Endothelial cell of umbilical vein (primary cell): Measurements from ENCODE around the gene MTG2. TPM values are rescaled to one million over a fixed set of nuclear protein-coding genes. Genes with fewer than 3 reads are reported as not detected.

Source experiments
- BruUV-seq: library from RNA; stranded (reverse); fragments of 400-500 nt; replicated peaks from 2 replicates; lab custom pipeline; 2021; lab: Mats Ljungman, UMichigan
- CTCF ChIA-PET: fragments of 300-600, 350-600 bp; sonication (Branson Sonifier 250); formaldehyde crosslinking; loops from one replicate; lab custom pipeline; 2021; ENCODE audit warnings: antibody characterized with exemption, inconsistent platforms; lab: Charles Lee
- POLR2A ChIA-PET: fragments of 300-600, 350-600 bp; sonication (Branson Sonifier 250); formaldehyde crosslinking; loops from one replicate; lab custom pipeline; 2021; ENCODE audit warnings: antibody characterized with exemption, inconsistent platforms; lab: Charles Lee
- DNase-seq: peaks from one replicate; pipeline ENCODE4 v3.0.0-alpha.2; 2011; ENCODE audit warnings: low read depth, low spot score
- FAIRE-seq: peaks from 2 replicates; lab custom pipeline; 2011; peaks lifted over from hg19 to GRCh38; lab: Jason Lieb, UNC
- H2AFZ ChIP-seq: 2 replicates; pipeline ENCODE4 v1.6.0; 2012; ENCODE audit warnings: low read depth, low read length, control low read depth, inconsistent platforms
- H3K27ac ChIP-seq: 2 replicates; pipeline ENCODE4 v1.5.1; 2011; ENCODE audit warnings: low read depth, mild to moderate bottlenecking, control low read depth, low read length, moderate library complexity; ENCODE audit not compliant: insufficient read depth
- H3K27me3 ChIP-seq, 2 experiments: 2 replicates each; pipeline versions ENCODE4 v1.6.0 to v1.6.1; 2011; ENCODE audit warnings: low read length in 2 of 2, mixed read lengths in 1 of 2; ENCODE audit not compliant: control insufficient read depth in 2 of 2, insufficient read depth in 2 of 2
- H3K36me3 ChIP-seq, 2 experiments: 2 replicates in 1 of 2; 3 replicates in 1 of 2; pipeline ENCODE4 v1.5.1; 2011; ENCODE audit warnings: low read length in 2 of 2, mild to moderate bottlenecking in 1 of 2, moderate library complexity in 1 of 2; ENCODE audit not compliant: control insufficient read depth in 2 of 2, insufficient read depth in 2 of 2; ENCODE audit errors: extremely low read depth in 1 of 2
- H3K4me1 ChIP-seq: 3 replicates; pipeline ENCODE4 v1.5.1; 2011; ENCODE audit warnings: mild to moderate bottlenecking, low read length; ENCODE audit not compliant: control insufficient read depth, insufficient read depth; ENCODE audit errors: extremely low read depth
- H3K4me2 ChIP-seq: 2 replicates; pipeline ENCODE4 v1.6.1; 2011; ENCODE audit warnings: low read length, control low read depth, mixed read lengths; ENCODE audit not compliant: insufficient read depth
- H3K4me3 ChIP-seq, 3 experiments: fragments of 200-600 bp in 1 of 3; sonication (generic), shearing (Covaris generic) in 1 of 3; replicated peaks in 1 of 3; 2 replicates each; pipeline ENCODE4 v1.5.1; 2011 to 2016; ENCODE audit warnings: control low read depth in 3 of 3, low read length in 3 of 3, mild to moderate bottlenecking in 2 of 3, inconsistent platforms in 1 of 3, low read depth in 1 of 3, moderate library complexity in 1 of 3; ENCODE audit not compliant: insufficient read depth in 1 of 3
- H3K79me2 ChIP-seq: 2 replicates; pipeline ENCODE4 v1.6.0; 2012; ENCODE audit warnings: low read length, inconsistent platforms; ENCODE audit not compliant: control insufficient read depth, insufficient read depth
- H3K9ac ChIP-seq: replicated peaks from 2 replicates; pipeline ENCODE3; 2011; ENCODE audit warnings: low read length, control low read depth; ENCODE audit not compliant: insufficient read depth; ENCODE audit errors: extremely low read depth
- H3K9me1 ChIP-seq: replicated peaks from 3 replicates; pipeline ENCODE4 v1.6.0; 2011; ENCODE audit warnings: mild to moderate bottlenecking, low read length; ENCODE audit not compliant: control insufficient read depth, insufficient read depth; ENCODE audit errors: extremely low read depth
- H3K9me3 ChIP-seq: replicated peaks from 2 replicates; pipeline ENCODE4 v1.5.1; 2012; ENCODE audit warnings: low read length, inconsistent platforms; ENCODE audit not compliant: control insufficient read depth, insufficient read depth
- H4K20me1 ChIP-seq: replicated peaks from 2 replicates; pipeline ENCODE3; 2011; ENCODE audit warnings: mild to moderate bottlenecking, low read length; ENCODE audit not compliant: control insufficient read depth, insufficient read depth; ENCODE audit errors: extremely low read depth
- CTCF ChIP-seq, 2 donors: IDR thresholded peaks; 1 replicate in 1 of 2; 2 replicates in 1 of 2; pipeline ENCODE4 v1.5.1; 2011; ENCODE audit warnings: low read length in 2 of 2, mild to moderate bottlenecking in 2 of 2, moderate library complexity in 2 of 2, control low read depth in 1 of 2, inconsistent platforms in 1 of 2, low read depth in 1 of 2; ENCODE audit not compliant: insufficient read depth in 1 of 2; ENCODE audit errors: extremely low read depth in 1 of 2
- EZH2 ChIP-seq: IDR thresholded peaks from 2 replicates; pipeline ENCODE4 v1.6.1; 2012; ENCODE audit warnings: borderline replicate concordance, low read depth, mild to moderate bottlenecking, moderate library complexity, low read length, inconsistent platforms; ENCODE audit not compliant: severe bottlenecking
- FOS ChIP-seq: IDR thresholded peaks from 2 replicates; pipeline ENCODE4 v1.6.1; 2011; ENCODE audit warnings: mild to moderate bottlenecking, low read length, moderate library complexity, borderline replicate concordance; ENCODE audit not compliant: insufficient read depth
- GATA2 ChIP-seq: IDR thresholded peaks from 2 replicates; pipeline ENCODE4 v1.7.0; 2011; ENCODE audit warnings: low read depth, mild to moderate bottlenecking, moderate library complexity, mixed read lengths, low read length; ENCODE audit not compliant: insufficient read length, insufficient read depth
- JUN ChIP-seq: IDR thresholded peaks from 2 replicates; pipeline ENCODE4 v1.6.1; 2011; ENCODE audit warnings: borderline replicate concordance, low read depth; ENCODE audit not compliant: insufficient read length, insufficient read depth
- MYC ChIP-seq: IDR thresholded peaks from one replicate; pipeline ENCODE4 v1.6.1; 2011; ENCODE audit warnings: mild to moderate bottlenecking, low read depth, low read length
- POLR2A ChIP-seq: IDR thresholded peaks from 2 replicates; pipeline ENCODE4 v1.6.1; 2012; ENCODE audit warnings: low read depth, mild to moderate bottlenecking, control low read depth, low read length
- POLR2AphosphoS5 ChIP-seq: IDR thresholded peaks from 2 replicates; pipeline ENCODE4 v1.6.1; 2012; ENCODE audit warnings: low read depth, mild to moderate bottlenecking, control low read depth, low read length, moderate library complexity; ENCODE audit not compliant: insufficient read depth
- dilution Hi-C: fragments of 300-500 bp; cut with MboI; formaldehyde crosslinking; loops from one replicate; pipeline ENCODE4 v1.15.0; 2019; ENCODE audit warnings: low sequenced_read_pairs; ENCODE audit not compliant: extremely low pct_ligation_motif_present
- intact Hi-C: fragments of 100-400 bp; cut with micrococcal nuclease; formaldehyde crosslinking; loops from one replicate; pipeline ENCODE4 v1.10.0; 2022
- polyA plus RNA-seq, 4 experiments: library from polyadenylated mRNA; depleted of rRNA in 3 of 4; stranded (reverse) in 3 of 4; unstranded in 1 of 4; fragments of >200 nt; gene quantifications; 2 replicates each; pipeline versions ENCODE4 v1.2.1 to v1.2.3, GENCODE V29; 2011 to 2012; ENCODE audit warnings: missing spikeins in 1 of 4
- total RNA-seq: library from RNA; stranded (reverse); gene quantifications from 2 replicates; pipeline ENCODE4 v1.2.3, GENCODE V29; 2021
- TF ChIP-seq, protein P1 (sequence below): IDR thresholded peaks from 2 replicates; pipeline ENCODE4 v1.6.1; 2011; ENCODE audit not compliant: insufficient read depth, insufficient read length

MTG2 gene
- total and polyA plus RNA-seq, 2 donors (not counting 3 experiments of a cell fraction or from before 2014, with no cell fraction given) = 19.9 to 31.6 TPM

DNA sequence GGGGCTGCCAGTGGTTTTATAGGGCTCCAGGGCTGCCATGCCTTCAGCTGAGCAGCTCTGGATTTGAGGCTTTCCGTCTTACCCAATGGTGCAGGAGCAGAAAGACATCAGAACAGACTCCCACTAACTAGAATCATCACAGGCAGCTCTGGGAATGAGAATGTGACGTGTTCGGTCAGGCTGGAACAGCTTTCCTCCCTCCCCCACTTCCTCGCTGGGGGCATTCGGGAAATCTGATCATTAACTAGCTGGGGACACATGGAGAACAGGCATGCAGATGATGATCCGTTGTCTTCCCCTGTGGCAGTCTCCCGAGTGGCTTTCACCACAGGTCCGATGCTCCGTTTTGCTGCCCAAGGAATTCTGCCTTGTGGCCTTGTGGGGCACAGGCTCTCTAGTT, 5.5 kb upstream of the MTG2 start:
- no peak for FAIRE-seq
- CTCF ChIA-PET = interaction anchor here (1.3 kb wide), 1 partner anchor 11 kb away, joined by 6 read pairs; no protein-coding TSS in a partner anchor
- no peak overlapping the region for H3K4me2 ChIP-seq

More for the DNA sequence above, 5.5 kb upstream of the MTG2 start:
- Histone ChIP-seq H3K79me2 (no peaks in the 10 kb centered on the region), H3K27me3 (no peaks in the 10 kb centered on the region), H4K20me1 (no peaks in the 10 kb centered on the region), H3K9ac (no peak overlapping the region), H3K9me1 (no peaks in the 10 kb centered on the region), H3K9me3 (no peaks in the 10 kb centered on the region), H3K4me3 (no peak overlapping the region), H3K36me3 (peaks cover 2 to 15% of the 10 kb centered on the region in 2 experiments), H3K27ac (no peak overlapping the region), H3K4me1 (peaks cover 6% of the 10 kb centered on the region), H2AFZ (no peak overlapping the region)
- no TSS peak for BruUV-seq
- dilution Hi-C loops = no loop called here
- TF ChIP-seq MYC = no peak
- TF ChIP-seq, protein P1, sequence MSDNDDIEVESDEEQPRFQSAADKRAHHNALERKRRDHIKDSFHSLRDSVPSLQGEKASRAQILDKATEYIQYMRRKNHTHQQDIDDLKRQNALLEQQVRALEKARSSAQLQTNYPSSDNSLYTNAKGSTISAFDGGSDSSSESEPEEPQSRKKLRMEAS = no peak
- no peak for TF ChIP-seq EZH2
- no peak for TF ChIP-seq CTCF (IDR thresholded peaks at IDR 0.05; ENCODE audit: extremely low read depth in 1 of 2, insufficient read depth in 1 of 2, low read depth in 1 of 2, low read length in 2 of 2)
- TF ChIP-seq POLR2AphosphoS5 = no peak
- TF ChIP-seq FOS = no peak
- no peak for TF ChIP-seq GATA2
- TF ChIP-seq POLR2A = no peak
- no peak for TF ChIP-seq JUN
- intact Hi-C loops = no loop called here
- no peak for DNase-seq
- POLR2A ChIA-PET = no interaction called here
